GM23248 (cell line): ENCODE results near the gene DHX36. TPM values are rescaled to one million over a fixed set of nuclear protein-coding genes. Genes with fewer than 3 reads are reported as not detected.
A peak's percentile ranks its signal among the peaks of the same experiment; 100 is the strongest.

Experiments used
- DNase-seq: peaks from one replicate; pipeline ENCODE4 v3.0.0-alpha.2; 2015
- H2AFZ ChIP-seq: fragments of 200-600 bp; sonication (generic); 2 replicates; pipeline ENCODE4 v1.6.1; 2016; ENCODE audit warnings: antibody characterized with exemption
- H3F3A ChIP-seq: fragments of 200-600 bp; sonication (generic); 2 replicates; pipeline ENCODE4 v1.6.1; 2016; ENCODE audit warnings: mild to moderate bottlenecking, antibody characterized with exemption, mixed run types; ENCODE audit not compliant: insufficient read depth
- H3K27ac ChIP-seq: fragments of 200-600 bp; sonication (generic); 2 replicates; pipeline ENCODE4 v1.5.1; 2016; ENCODE audit warnings: mild to moderate bottlenecking
- H3K27me3 ChIP-seq: fragments of 200-600 bp; sonication (generic); replicated peaks from 2 replicates; pipeline ENCODE4 v1.6.1; 2016; ENCODE audit warnings: mild to moderate bottlenecking; ENCODE audit not compliant: insufficient read depth
- H3K36me3 ChIP-seq: fragments of 200-600 bp; sonication (generic); 2 replicates; pipeline ENCODE4 v1.6.1; 2016; ENCODE audit warnings: low read depth, mild to moderate bottlenecking
- H3K4me1 ChIP-seq: fragments of 200-600 bp; sonication (generic); 2 replicates; pipeline ENCODE4 v1.6.1; 2016; ENCODE audit warnings: mild to moderate bottlenecking; ENCODE audit not compliant: insufficient read depth
- H3K4me2 ChIP-seq: fragments of 200-600 bp; sonication (generic); one replicate; pipeline ENCODE4 v1.6.1; 2016; ENCODE audit warnings: mild to moderate bottlenecking; ENCODE audit not compliant: unreplicated experiment
- H3K4me3 ChIP-seq: fragments of 200-600 bp; sonication (generic); 2 replicates; pipeline ENCODE4 v1.5.1; 2016; ENCODE audit warnings: mild to moderate bottlenecking
- H3K79me2 ChIP-seq: fragments of 200-600 bp; sonication (generic); 2 replicates; pipeline ENCODE4 v1.6.1; 2016; ENCODE audit warnings: mild to moderate bottlenecking; ENCODE audit not compliant: insufficient read depth
- H3K9ac ChIP-seq: fragments of 200-600 bp; sonication (generic); 2 replicates; pipeline ENCODE4 v1.6.1; 2016; ENCODE audit warnings: mild to moderate bottlenecking
- H3K9me2 ChIP-seq: fragments of 200-600 bp; sonication (generic); 2 replicates; pipeline ENCODE4 v1.6.1; 2016; ENCODE audit warnings: mixed run types, mild to moderate bottlenecking, moderate library complexity; ENCODE audit not compliant: insufficient read depth
- H3K9me3 ChIP-seq: fragments of 200-600 bp; sonication (generic); one replicate; pipeline ENCODE4 v1.6.1; 2017; ENCODE audit warnings: low read depth
- H4K20me1 ChIP-seq: fragments of 200-600 bp; sonication (generic); 2 replicates; pipeline ENCODE4 v1.6.0; 2016; ENCODE audit not compliant: insufficient read depth
- EZH2 ChIP-seq: fragments of 200-600 bp; sonication (generic); IDR thresholded peaks from 2 replicates; pipeline ENCODE4 v1.6.1; 2018; ENCODE audit warnings: antibody characterized with exemption, mild to moderate bottlenecking; ENCODE audit not compliant: insufficient read depth, poor library complexity, severe bottlenecking
- EZH2phosphoT487 ChIP-seq: fragments of 200-600 bp; sonication (generic); IDR thresholded peaks from 2 replicates; pipeline ENCODE4 v1.6.1; 2018; ENCODE audit warnings: antibody characterized with exemption, moderate library complexity, mild to moderate bottlenecking, low read depth; ENCODE audit not compliant: insufficient read depth
- WGBS, 2 experiments: methylation state at CpG; one replicate each; pipeline ENCODE4 v1.1.6; 2015 to 2017; ENCODE audit warnings: low lambda C conversion rate in 2 of 2, low coverage in 1 of 2; ENCODE audit errors: missing lambda C conversion rate in 2 of 2; 5-methylcytosine and 5-hydroxymethylcytosine counted together
- in situ Hi-C: fragments of 300-500 bp; cut with MboI; formaldehyde crosslinking; loops from 2 replicates; pipeline ENCODE4 v1.15.0; 2020
- polyA plus RNA-seq: library from polyadenylated mRNA; unstranded; fragments of >200 nt; fragmentation: Nextera tagmentation; extraction: Ambion mirVana; gene quantifications from 2 replicates; pipeline ENCODE4 v1.2.1, GENCODE V29; 2016
- total RNA-seq: library from RNA; depleted of rRNA; stranded (reverse); fragments of >200 nt; shearing (Covaris generic); gene quantifications from 2 replicates; pipeline ENCODE4 v1.2.3, GENCODE V29; 2014

Gene DHX36
- total and polyA plus RNA-seq, 2 experiments from 2014 or later, result 15.8 to 22.5 TPM

- 44 to 49% methylated on average over 2 of the region's 2 CpGs for WGBS, 2 experiments
These were observed 50.9 kb downstream of the DHX36 start for GRCh38 chr3:154273381-154273780.

GRCh38 chr3:154254527-154254926 lies 69.8 kb downstream of the DHX36 start:
- Histone ChIP-seq H3K4me2 (no peak overlapping the region), H3K9me3 (no peaks in the 10 kb centered on the region), H3K4me3 (no peak overlapping the region), H3F3A (peaks cover 10% of the 10 kb centered on the region), H3K27me3 (no peaks in the 10 kb centered on the region), H3K9ac (no peak overlapping the region), H3K36me3 (peaks cover 6% of the 10 kb centered on the region; the same call in 1 of the 2 replicates), H2AFZ (no peak overlapping the region), H3K4me1 (no peaks in the 10 kb centered on the region), H3K27ac (no peak overlapping the region), H3K79me2 (no peaks in the 10 kb centered on the region), H4K20me1 (no peaks in the 10 kb centered on the region), H3K9me2 (no peaks in the 10 kb centered on the region)
- 55 to 65% methylated on average over 8 of the region's 8 CpGs for WGBS, 2 experiments
- DNase-seq, result no peak
- in situ Hi-C loops, result loop anchor here (5.0 kb wide), 1 partner anchor 157 kb away; no protein-coding TSS in a partner anchor
- TF ChIP-seq EZH2 (no peak), EZH2phosphoT487 (no peak)

More at GRCh38 chr3:154273381-154273780, 50.9 kb downstream of the DHX36 start:
- H3K4me2 ChIP-seq, result no peak overlapping the region
- H3K4me1 ChIP-seq, result no peaks in the 10 kb centered on the region
- H3K79me2 ChIP-seq, result 0 out of 2 replicates have a peak, but pooled peaks cover 12% of the 10 kb centered on the region
- H3K27ac ChIP-seq, result no peak overlapping the region
- H3K9ac ChIP-seq, result no peak overlapping the region
- in situ Hi-C loops, result no loop called here
- no peak overlapping the region for H3K4me3 ChIP-seq
- no peaks in the 10 kb centered on the region for H3K27me3 ChIP-seq
- no peaks in the 10 kb centered on the region for H3K9me3 ChIP-seq
- H2AFZ ChIP-seq, result no peak overlapping the region
- H4K20me1 ChIP-seq, result no peaks in the 10 kb centered on the region
- H3F3A ChIP-seq, result 0 out of 2 replicates have a peak, but pooled peaks cover 6% of the 10 kb centered on the region
- H3K36me3 ChIP-seq, result peaks cover 61% of the 10 kb centered on the region
- TF ChIP-seq EZH2phosphoT487 (no peak), EZH2 (no peak)
- no peak for DNase-seq
- H3K9me2 ChIP-seq, result no peaks in the 10 kb centered on the region

GRCh38 chr3:154252759-154253638 lies 71.3 kb downstream of the DHX36 start:
- Histone ChIP-seq H3K4me3 (peak overlapping the region; percentile 41; the same call in 1 of the 2 replicates), H3K4me1 (no peaks in the 10 kb centered on the region), H4K20me1 (no peaks in the 10 kb centered on the region), H3F3A (peaks cover 10% of the 10 kb centered on the region), H3K27me3 (no peaks in the 10 kb centered on the region), H2AFZ (no peak overlapping the region), H3K79me2 (no peaks in the 10 kb centered on the region), H3K27ac (no peak overlapping the region), H3K4me2 (peak overlapping the region; percentile 64), H3K9me3 (no peaks in the 10 kb centered on the region), H3K9me2 (no peaks in the 10 kb centered on the region), H3K36me3 (peaks cover 6% of the 10 kb centered on the region; the same call in 1 of the 2 replicates), H3K9ac (no peak overlapping the region)
- WGBS, 2 experiments, result 5% methylated on average over 11 of the region's 11 CpGs
- DNase-seq, result peak; percentile 93
- TF ChIP-seq EZH2 (no peak), EZH2phosphoT487 (no peak)
- in situ Hi-C loops, result loop anchor here (5.0 kb wide), 1 partner anchor 156 kb away; no protein-coding TSS in a partner anchor

GRCh38 chr3:154251610-154252009 lies 72.7 kb downstream of the DHX36 start:
- Histone ChIP-seq H3K36me3 (no peaks in the 10 kb centered on the region), H2AFZ (no peak overlapping the region), H3K9ac (no peak overlapping the region), H3K4me2 (no peak overlapping the region), H3K4me3 (no peak overlapping the region), H3K9me2 (no peaks in the 10 kb centered on the region), H3K4me1 (no peaks in the 10 kb centered on the region), H3K79me2 (no peaks in the 10 kb centered on the region), H4K20me1 (no peaks in the 10 kb centered on the region), H3K27me3 (no peaks in the 10 kb centered on the region), H3K9me3 (no peaks in the 10 kb centered on the region), H3F3A (peaks cover 10% of the 10 kb centered on the region; the same call in 1 of the 2 replicates), H3K27ac (no peak overlapping the region)
- 95 to 98% methylated on average over 3 of the region's 3 CpGs for WGBS, 2 experiments
- TF ChIP-seq EZH2, result no peak
- TF ChIP-seq EZH2phosphoT487, result no peak
- no peak for DNase-seq
- in situ Hi-C loops, result loop anchor here (5.0 kb wide), 1 partner anchor 154 kb away; no protein-coding TSS in a partner anchor
